GM12878 (cell line): ENCODE results near the gene PPP1R10. TPM values are rescaled to one million over a fixed set of nuclear protein-coding genes. Genes with fewer than 3 reads are reported as not detected.

ENCODE experiments used
- ATF3 ChIP-seq: IDR thresholded peaks from 2 replicates; pipeline ENCODE4 v1.6.1; 2011; ENCODE audit warnings: low read depth, mild to moderate bottlenecking, low read length, moderate library complexity, borderline replicate concordance; ENCODE audit errors: extremely low read depth
- CBFB ChIP-seq: IDR thresholded peaks from 2 replicates; pipeline ENCODE4 v1.6.1; 2016; ENCODE audit warnings: antibody characterized with exemption, low read depth
- CEBPB ChIP-seq, 2 experiments: fragments of 150-350 bp in 1 of 2; IDR thresholded peaks; 2 replicates each; pipeline ENCODE4 v1.6.1; 2012 to 2014; ENCODE audit warnings: low read depth in 2 of 2, low read length in 2 of 2, borderline replicate concordance in 1 of 2, inconsistent platforms in 1 of 2
- ESRRA ChIP-seq: IDR thresholded peaks from 2 replicates; pipeline ENCODE4 v1.6.1; 2012; ENCODE audit warnings: mild to moderate bottlenecking, low read length, improper control_type of control experiment
- GABPA ChIP-seq: IDR thresholded peaks from 2 replicates; pipeline ENCODE4 v1.6.1; 2014; ENCODE audit warnings: antibody characterized with exemption, low read depth, mild to moderate bottlenecking, inconsistent platforms
- GATAD2B ChIP-seq: fragments of 450-650 bp; conservative IDR thresholded peaks from 2 replicates; pipeline ENCODE4 v1.6.1; 2017; ENCODE audit warnings: low read depth, mild to moderate bottlenecking, moderate library complexity
- IKZF1 ChIP-seq: fragments of 450-650 bp; conservative IDR thresholded peaks from 2 replicates; pipeline ENCODE4 v1.6.1; 2017; ENCODE audit warnings: antibody characterized with exemption, mild to moderate bottlenecking
- JUNB ChIP-seq: IDR thresholded peaks from 2 replicates; pipeline ENCODE4 v1.6.1; 2016; ENCODE audit warnings: antibody characterized with exemption, mild to moderate bottlenecking
- LARP7 ChIP-seq: fragments of 450-650 bp; IDR thresholded peaks from 2 replicates; pipeline ENCODE4 v1.6.1; 2017; ENCODE audit warnings: mild to moderate bottlenecking
- MTA2 ChIP-seq: fragments of 450-650 bp; IDR thresholded peaks from 2 replicates; pipeline ENCODE4 v1.6.1; 2016; ENCODE audit warnings: low read depth, mild to moderate bottlenecking, moderate library complexity
- NKRF ChIP-seq: fragments of 450-650 bp; conservative IDR thresholded peaks from 2 replicates; pipeline ENCODE4 v1.6.1; 2017; ENCODE audit warnings: mild to moderate bottlenecking, moderate library complexity
- NR2C2 ChIP-seq: IDR thresholded peaks from 2 replicates; pipeline ENCODE4 v1.6.1; 2011; ENCODE audit warnings: borderline replicate concordance, low read depth; ENCODE audit not compliant: control insufficient read depth, insufficient read length
- POLR2AphosphoS2 ChIP-seq: IDR thresholded peaks from 2 replicates; pipeline ENCODE4 v1.6.1; 2011; ENCODE audit warnings: low read depth, mild to moderate bottlenecking, low read length, improper control_type of control experiment, moderate library complexity
- PRDM15 ChIP-seq: fragments of 450-650 bp; formaldehyde crosslinking; IDR thresholded peaks from 2 replicates; pipeline ENCODE4 v1.4.0; 2020; ENCODE audit warnings: mild to moderate bottlenecking, moderate library complexity
- SIN3A ChIP-seq: IDR thresholded peaks from 2 replicates; pipeline ENCODE4 v1.6.1; 2012; ENCODE audit warnings: low read depth, low read length, improper control_type of control experiment
- SMC3 ChIP-seq: IDR thresholded peaks from 2 replicates; pipeline ENCODE4 v1.6.1; 2011; ENCODE audit warnings: low read length, improper control_type of control experiment, borderline replicate concordance
- TAF1 ChIP-seq: IDR thresholded peaks from 2 replicates; pipeline ENCODE4 v1.6.1; 2011; ENCODE audit warnings: mild to moderate bottlenecking, low read depth, low read length, borderline replicate concordance
- TCF7 ChIP-seq: IDR thresholded peaks from 2 replicates; pipeline ENCODE4 v1.6.1; 2014; ENCODE audit warnings: antibody characterized with exemption, borderline replicate concordance
- ZBTB33 ChIP-seq: fragments of 450-650 bp; IDR thresholded peaks from 2 replicates; pipeline ENCODE4 v1.6.1; 2017; ENCODE audit warnings: mild to moderate bottlenecking
- ZNF622 ChIP-seq: fragments of 450-650 bp; IDR thresholded peaks from 2 replicates; pipeline ENCODE4 v1.6.1; 2017; ENCODE audit warnings: mild to moderate bottlenecking, inconsistent platforms
- ZZZ3 ChIP-seq: IDR thresholded peaks from 2 replicates; pipeline ENCODE4 v1.6.1; 2011; ENCODE audit warnings: low read depth; ENCODE audit not compliant: control insufficient read depth, insufficient read length
- polyA plus RNA-seq, 11 experiments: library from polyadenylated mRNA; depleted of rRNA in 4 of 11; unstranded in 6 of 11; stranded (reverse) in 5 of 11; fragments of >200 nt; fragmentation: Nextera tagmentation in 4 of 11; fragmentation: Illumina TruSeq in 1 of 11; extraction: Ambion mirVana in 4 of 11; extraction: Trizol in 1 of 11; gene quantifications; 1 replicate in 1 of 11; 2 replicates in 10 of 11; pipeline versions ENCODE4 v1.2.1 to v1.2.3, GENCODE V29; 2011 to 2016; ENCODE audit warnings: inconsistent platforms in 2 of 11, missing spikeins in 2 of 11, low read depth in 1 of 11
- total RNA-seq, 4 experiments: library from RNA; depleted of rRNA in 3 of 4; stranded (reverse); fragments of >200 nt in 3 of 4; fragmentation: Illumina TruSeq in 1 of 4; extraction: Trizol in 1 of 4; gene quantifications; 2 replicates each; pipeline versions ENCODE4 v1.2.1 to v1.2.3, GENCODE V29; 2013 to 2021

The PPP1R10 gene
- total and polyA plus RNA-seq, 10 of the 15 experiments (the other 5 are each of a cell fraction or from before 2014, with no cell fraction given), result 11.3 to 83.8 (median 41.2) TPM

GRCh38 chr6:30556906-30557682, 59.9 kb downstream of the PPP1R10 start, which contains the start of gene PRR3 (continued):
- TF ChIP-seq ZBTB33, result no peak
- no peak; the same call in 1 of the 2 replicates for TF ChIP-seq TCF7
- no peak for TF ChIP-seq PRDM15 (CRISPR knock-in tag)
- peak; percentile 90 for TF ChIP-seq NR2C2
- TF ChIP-seq ESRRA, result no peak
- TF ChIP-seq NKRF, result no peak
- peak; percentile 67; the same call in 1 of the 2 replicates for TF ChIP-seq LARP7
- no peak; the same call in none of the 2 replicates for TF ChIP-seq CBFB
- peak; percentile 73 for TF ChIP-seq GATAD2B
- TF ChIP-seq CEBPB (IDR thresholded peaks at IDR 0.05; ENCODE audit: borderline replicate concordance in 1 of 2, low read depth in 2 of 2, low read length in 2 of 2), result no peak
- peak; percentile 93; the same call in 1 of the 2 replicates for TF ChIP-seq TAF1
- TF ChIP-seq ATF3, result peak; percentile 50; the same call in 1 of the 2 replicates
- TF ChIP-seq ZNF622, result no peak
- peak; percentile 65 for TF ChIP-seq IKZF1
- TF ChIP-seq POLR2AphosphoS2, result peak; percentile 77; the same call in 1 of the 2 replicates
- TF ChIP-seq GABPA, result peak; percentile 98
- peak; percentile 77 for TF ChIP-seq SIN3A
- TF ChIP-seq MTA2, result 0 out of 2 replicates have a peak, but pooled peaks have one; percentile 67
- TF ChIP-seq ZZZ3, result no peak
- no peak for TF ChIP-seq SMC3
- TF ChIP-seq JUNB, result no peak
